ENCODE measurements around the gene PIBF1.

The PIBF1 gene

GRCh38 chr13:73063166-73063565, 281.2 kb downstream of the PIBF1 start:
- no peak for DNase-seq

- no peak for DNase-seq
Observed at GRCh38 chr13:73065036-73065435, 283.1 kb downstream of the PIBF1 start.

- peak; percentile 99 for DNase-seq
Observed at GRCh38 chr13:73065665-73066340, 283.9 kb downstream of the PIBF1 start.

Data from NCI-H748 treated with DMSO at 0.1 percent for 48 hours (cell line).